ENCODE measurements around the gene NR2F2.

NR2F2 gene

DNA sequence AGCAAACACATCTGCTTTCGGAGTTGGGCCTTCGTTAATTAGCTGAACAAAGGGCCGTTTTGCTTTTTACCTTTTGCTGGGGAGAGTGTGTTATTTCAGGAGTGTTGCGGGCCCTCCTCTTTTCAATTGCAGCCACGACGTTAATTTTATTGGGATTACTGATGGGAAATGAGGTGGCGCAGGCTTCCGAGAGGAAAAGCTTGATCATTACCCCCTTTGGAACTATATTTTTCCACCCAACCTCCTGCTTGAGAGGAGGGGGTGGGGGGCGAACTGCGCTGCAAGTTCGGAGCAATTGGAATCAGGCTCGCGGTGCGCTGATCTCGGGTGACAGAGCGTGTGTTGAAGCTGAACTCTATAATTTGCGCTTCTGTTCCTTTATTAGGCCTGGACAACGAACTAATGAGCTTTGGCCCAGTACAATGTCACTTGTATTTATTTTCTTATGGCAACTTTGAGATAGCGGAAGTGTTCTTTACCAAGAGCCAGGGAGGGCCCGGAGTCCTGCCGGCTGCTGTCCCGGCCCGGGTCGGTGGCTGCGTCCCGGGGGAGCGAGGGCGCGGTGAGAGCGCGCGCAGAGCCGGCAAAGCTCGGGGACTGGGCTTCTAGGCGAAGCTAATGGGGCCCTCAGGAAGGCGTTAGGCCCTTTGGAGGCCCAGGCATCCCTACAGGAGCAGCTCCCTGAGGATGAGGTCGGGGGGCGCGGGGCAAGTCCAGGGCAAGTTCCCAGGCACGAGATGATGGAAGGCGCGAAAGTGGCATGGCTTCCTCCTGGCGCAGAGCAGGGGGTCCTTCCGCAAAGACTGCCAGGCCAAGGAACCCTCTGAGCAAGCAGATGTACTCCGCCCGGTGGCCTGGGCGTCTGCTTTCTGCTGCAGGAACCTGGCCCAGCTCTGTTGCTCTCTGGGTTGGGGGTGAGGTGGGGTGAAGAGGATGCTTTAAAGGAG, 12.9 kb downstream of the NR2F2 start:
- no peak for DNase-seq (ENCODE audit: low read depth, low spot score)
- ChIA-PET CTCF (interaction anchor here (0.7 to 11.2 kb wide), 5 partner anchors 10 to 1084 kb away, joined by 3 to 127 read pairs (median 6); partner anchors contain the start of gene NR2F2), POLR2A (no interaction called here)
- TF ChIP-seq, protein P1, sequence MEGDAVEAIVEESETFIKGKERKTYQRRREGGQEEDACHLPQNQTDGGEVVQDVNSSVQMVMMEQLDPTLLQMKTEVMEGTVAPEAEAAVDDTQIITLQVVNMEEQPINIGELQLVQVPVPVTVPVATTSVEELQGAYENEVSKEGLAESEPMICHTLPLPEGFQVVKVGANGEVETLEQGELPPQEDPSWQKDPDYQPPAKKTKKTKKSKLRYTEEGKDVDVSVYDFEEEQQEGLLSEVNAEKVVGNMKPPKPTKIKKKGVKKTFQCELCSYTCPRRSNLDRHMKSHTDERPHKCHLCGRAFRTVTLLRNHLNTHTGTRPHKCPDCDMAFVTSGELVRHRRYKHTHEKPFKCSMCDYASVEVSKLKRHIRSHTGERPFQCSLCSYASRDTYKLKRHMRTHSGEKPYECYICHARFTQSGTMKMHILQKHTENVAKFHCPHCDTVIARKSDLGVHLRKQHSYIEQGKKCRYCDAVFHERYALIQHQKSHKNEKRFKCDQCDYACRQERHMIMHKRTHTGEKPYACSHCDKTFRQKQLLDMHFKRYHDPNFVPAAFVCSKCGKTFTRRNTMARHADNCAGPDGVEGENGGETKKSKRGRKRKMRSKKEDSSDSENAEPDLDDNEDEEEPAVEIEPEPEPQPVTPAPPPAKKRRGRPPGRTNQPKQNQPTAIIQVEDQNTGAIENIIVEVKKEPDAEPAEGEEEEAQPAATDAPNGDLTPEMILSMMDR (IDR thresholded peaks at IDR 0.05; ENCODE audit: insufficient read depth, low read length, missing control alignments) = no peak
- H3K4me3 ChIP-seq (ENCODE audit: low read depth, low read length) = no peak overlapping the region

GRCh38 chr15:96344060-96344705, 13.7 kb downstream of the NR2F2 start:
- POLR2A ChIA-PET = no interaction called here
- DNase-seq (ENCODE audit: low read depth, low spot score) = no peak
- CTCF ChIA-PET = interaction anchor here (1.0 to 11.2 kb wide), 8 partner anchors 9 to 1315 kb away, joined by 3 to 127 read pairs (median 13); partner anchors contain the start of gene NR2F2
- TF ChIP-seq, protein P1 (IDR thresholded peaks at IDR 0.05; ENCODE audit: insufficient read depth, low read length, missing control alignments) = no peak
- no peak overlapping the region for H3K4me3 ChIP-seq (ENCODE audit: low read depth, low read length)

DNA sequence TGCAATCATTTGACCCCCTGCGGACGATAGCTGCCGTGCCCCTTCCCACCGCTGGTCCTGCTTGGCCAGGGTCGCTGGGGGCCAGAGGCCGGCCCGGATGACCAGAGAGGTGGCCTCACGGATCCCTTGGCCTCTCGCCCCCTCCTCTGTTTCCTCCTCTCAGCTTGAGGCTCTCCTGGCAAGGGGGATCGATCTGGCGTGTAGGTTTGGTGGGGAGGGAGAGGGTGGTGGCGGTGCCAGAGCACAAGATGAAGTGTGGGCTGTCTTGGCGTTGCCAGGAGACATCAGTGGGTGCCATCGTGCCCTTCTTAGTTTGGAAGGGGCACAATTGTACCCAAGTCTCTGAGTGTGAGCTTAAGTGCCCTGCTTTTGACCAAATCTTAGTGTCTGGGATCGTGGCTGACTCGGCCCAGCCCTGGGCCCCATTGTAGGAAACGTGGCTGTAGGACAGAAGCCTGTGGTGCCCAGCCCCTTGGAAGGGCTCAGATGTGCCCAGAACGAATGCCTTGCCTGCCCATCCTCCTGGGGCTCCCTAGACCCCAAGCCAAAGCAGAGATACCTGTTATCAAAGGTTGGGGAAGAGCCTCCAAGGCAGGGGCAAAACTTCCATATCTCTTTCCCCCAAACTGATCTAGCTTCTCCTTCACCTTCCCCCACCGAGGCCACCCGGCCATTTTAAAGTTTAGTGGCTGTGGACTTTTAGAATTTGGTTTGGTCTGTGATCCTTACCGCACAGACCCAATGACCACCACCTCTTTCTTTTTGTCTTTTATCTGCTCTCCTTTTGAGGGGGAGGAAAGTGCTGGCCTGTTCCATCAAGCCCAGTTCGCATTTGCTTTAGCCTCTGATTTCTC, 14.4 kb downstream of the NR2F2 start:
- TF ChIP-seq, protein P1 (IDR thresholded peaks at IDR 0.05; ENCODE audit: insufficient read depth, low read length, missing control alignments) = no peak
- H3K4me3 ChIP-seq (ENCODE audit: low read depth, low read length) = no peak overlapping the region; the same call in 1 of the 2 replicates
- ChIA-PET CTCF (interaction anchor here (1.0 to 11.2 kb wide), 7 partner anchors 10 to 1316 kb away, joined by 3 to 127 read pairs (median 6); partner anchors contain the start of gene NR2F2), POLR2A (interaction anchor here (0.7 kb wide), 1 partner anchor 895 kb away, joined by 3 read pairs; no protein-coding TSS in a partner anchor)
- no peak for DNase-seq (ENCODE audit: low read depth, low spot score)

DNA sequence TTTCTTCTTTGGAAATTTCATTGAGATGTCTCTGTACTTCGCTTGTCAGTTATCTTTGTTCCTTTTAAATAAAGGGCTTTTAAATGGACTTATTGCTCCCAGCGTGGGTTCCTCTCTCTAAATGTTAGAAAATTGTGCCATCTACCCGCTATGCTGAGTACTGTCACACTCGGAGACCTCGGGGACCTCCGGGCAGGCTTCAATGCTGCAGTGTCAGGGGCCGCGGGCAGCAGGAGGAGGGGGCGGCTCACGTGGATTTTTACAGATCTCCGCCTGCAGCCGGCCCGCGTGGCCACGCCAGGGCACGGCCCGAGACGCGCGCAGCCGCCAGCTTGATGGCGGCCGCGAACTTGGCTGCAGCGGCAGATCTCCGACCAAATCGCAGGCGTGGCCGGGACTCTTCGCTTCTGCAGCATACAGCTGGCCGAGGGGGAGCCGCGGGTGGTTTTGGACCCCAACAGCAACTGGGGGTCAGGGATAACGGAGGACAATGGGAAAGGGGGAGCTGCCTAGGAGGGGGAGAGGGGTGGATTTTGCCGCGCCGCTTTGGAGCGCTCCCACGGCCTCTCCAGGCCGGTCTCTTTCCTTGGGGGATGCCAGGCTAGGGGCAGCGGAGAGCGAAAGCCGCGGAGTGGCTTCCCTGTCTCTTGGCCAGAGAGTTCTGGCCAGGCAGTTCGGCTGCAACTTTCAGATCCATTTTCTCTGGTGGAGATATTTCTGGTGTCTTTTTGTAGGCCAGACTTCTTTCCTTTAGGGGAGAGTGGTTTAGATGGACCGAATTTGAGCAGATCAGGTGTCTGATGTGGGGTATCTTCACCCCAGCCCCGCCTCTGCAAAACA, 15.3 kb downstream of the NR2F2 start:
- ChIA-PET POLR2A (interaction anchor here (0.7 kb wide), 1 partner anchor 894 kb away, joined by 3 read pairs; no protein-coding TSS in a partner anchor), CTCF (interaction anchor here (0.9 to 11.2 kb wide), 7 partner anchors 9 to 1086 kb away, joined by 3 to 127 read pairs (median 16); partner anchors contain the start of gene NR2F2)
- TF ChIP-seq, protein P1 (IDR thresholded peaks at IDR 0.05; ENCODE audit: insufficient read depth, low read length, missing control alignments) = peak; percentile 64
- no peak for DNase-seq (ENCODE audit: low read depth, low spot score)
- H3K4me3 ChIP-seq (ENCODE audit: low read depth, low read length) = peak overlapping the region; percentile 36

- CTCF ChIA-PET = interaction anchor here (0.9 to 11.2 kb wide), 7 partner anchors 9 to 1087 kb away, joined by 3 to 127 read pairs (median 16); partner anchors contain the start of gene NR2F2
- DNase-seq (ENCODE audit: low read depth, low spot score) = no peak
- no peak overlapping the region for H3K4me3 ChIP-seq (ENCODE audit: low read depth, low read length)
- TF ChIP-seq, protein P1 (IDR thresholded peaks at IDR 0.05; ENCODE audit: insufficient read depth, low read length, missing control alignments) = no peak
- POLR2A ChIA-PET = no interaction called here
Measured at GRCh38 chr15:96346409-96346970, 16.0 kb downstream of the NR2F2 start.
